Measurements from ENCODE around the gene TMIE.

The TMIE gene

GRCh38 chr3:46669191-46669999, 31.8 kb upstream of the TMIE start:
- DNase-seq: no peak

- DNase-seq: no peak
These were observed 30.9 kb upstream of the TMIE start for GRCh38 chr3:46670000-46670890.

- DNase-seq: no peak
These were observed 30.2 kb upstream of the TMIE start for GRCh38 chr3:46670891-46671427.

- no peak for DNase-seq
These were observed 29.4 kb upstream of the TMIE start for GRCh38 chr3:46671541-46672348.

GRCh38 chr3:46672349-46672695, 28.9 kb upstream of the TMIE start:
- no peak for DNase-seq

GRCh38 chr3:46673151-46674030, 27.8 kb upstream of the TMIE start:
- DNase-seq: no peak

GRCh38 chr3:46674031-46674845, 27.0 kb upstream of the TMIE start:
- no peak for DNase-seq

- no peak for DNase-seq
These were observed 25.8 kb upstream of the TMIE start for GRCh38 chr3:46675426-46675825.

GRCh38 chr3:46675843-46676567, 25.2 kb upstream of the TMIE start:
- no peak for DNase-seq

- DNase-seq: no peak
These were observed 24.4 kb upstream of the TMIE start for GRCh38 chr3:46676601-46677410.

- DNase-seq: no peak
These were observed 23.8 kb upstream of the TMIE start for GRCh38 chr3:46677411-46677726.

GRCh38 chr3:46678280-46678679, 22.9 kb upstream of the TMIE start:
- no peak for DNase-seq

- no peak for DNase-seq
These were observed 21.5 kb upstream of the TMIE start for GRCh38 chr3:46679681-46680080.

GRCh38 chr3:46680298-46680826, 20.8 kb upstream of the TMIE start:
- DNase-seq: no peak

GRCh38 chr3:46681387-46681786, 19.8 kb upstream of the TMIE start:
- DNase-seq: no peak

GRCh38 chr3:46681856-46682540, 19.2 kb upstream of the TMIE start:
- DNase-seq: no peak

GRCh38 chr3:46682974-46683373, 18.2 kb upstream of the TMIE start:
- no peak for DNase-seq

GRCh38 chr3:46684891-46685290, 16.3 kb upstream of the TMIE start:
- DNase-seq: no peak

GRCh38 chr3:46685446-46685845, 15.7 kb upstream of the TMIE start:
- no peak for DNase-seq

Data from NCI-H345 (cell line).